HepG2 (cell line): Measurements from ENCODE around the gene HSD3B7. TPM values are rescaled to one million over a fixed set of nuclear protein-coding genes. Genes with fewer than 3 reads are reported as not detected.

Experiments used
- ATAD3A ChIP-seq: sonication (generic); formaldehyde crosslinking; IDR thresholded peaks from 2 replicates; pipeline ENCODE4 v1.4.0; 2020; ENCODE audit warnings: missing genetic modification reagents
- DR1 ChIP-seq: sonication (generic); formaldehyde crosslinking; IDR thresholded peaks from 2 replicates; pipeline ENCODE4 v1.8.0; 2021; ENCODE audit warnings: mild to moderate bottlenecking, missing genetic modification reagents, inconsistent platforms
- FIP1L1 ChIP-seq: fragments of 200-400 bp; formaldehyde crosslinking; IDR thresholded peaks from 2 replicates; pipeline ENCODE4 v1.6.1; 2018; ENCODE audit warnings: low read depth, mild to moderate bottlenecking, low read length, moderate library complexity, borderline replicate concordance; ENCODE audit not compliant: insufficient read depth
- FOXC1 ChIP-seq: sonication (generic); formaldehyde crosslinking; IDR thresholded peaks from 2 replicates; pipeline ENCODE4 v1.8.0; 2022; ENCODE audit warnings: mild to moderate bottlenecking, missing genetic modification reagents, borderline replicate concordance
- JUN ChIP-seq: sonication (generic); formaldehyde crosslinking; IDR thresholded peaks from 2 replicates; pipeline ENCODE4 v1.4.0; 2020; ENCODE audit warnings: mild to moderate bottlenecking, missing genetic modification reagents
- MTERF4 ChIP-seq: sonication (generic); formaldehyde crosslinking; IDR thresholded peaks from 2 replicates; pipeline ENCODE4 v1.8.0; 2023; ENCODE audit warnings: mild to moderate bottlenecking, missing genetic modification reagents
- PHF20 ChIP-seq: sonication (generic); formaldehyde crosslinking; IDR thresholded peaks from 2 replicates; pipeline ENCODE4 v1.5.0; 2020; ENCODE audit warnings: mild to moderate bottlenecking, missing genetic modification reagents
- SRSF9 ChIP-seq: fragments of 200-400 bp; formaldehyde crosslinking; IDR thresholded peaks from 2 replicates; pipeline ENCODE4 v1.6.1; 2018; ENCODE audit warnings: borderline replicate concordance, mild to moderate bottlenecking, low read depth, low read length; ENCODE audit not compliant: insufficient read depth, poor library complexity, severe bottlenecking
- YEATS2 ChIP-seq: sonication (generic); formaldehyde crosslinking; IDR thresholded peaks from 2 replicates; pipeline ENCODE4 v1.4.0; 2020; ENCODE audit warnings: missing genetic modification reagents, borderline replicate concordance
- ZBTB38 ChIP-seq: sonication (generic); formaldehyde crosslinking; IDR thresholded peaks from 2 replicates; pipeline ENCODE4 v1.5.1; 2020; ENCODE audit warnings: mild to moderate bottlenecking, missing genetic modification reagents
- ZNF138 ChIP-seq: sonication (generic); formaldehyde crosslinking; IDR thresholded peaks from 2 replicates; pipeline ENCODE4 v1.5.0; 2020; ENCODE audit warnings: mild to moderate bottlenecking, low read depth, missing genetic modification reagents
- ZNF335 ChIP-seq: sonication (generic); formaldehyde crosslinking; IDR thresholded peaks from 2 replicates; pipeline ENCODE4 v1.4.0; 2020; ENCODE audit warnings: missing genetic modification reagents
- ZNF432 ChIP-seq: sonication (generic); formaldehyde crosslinking; IDR thresholded peaks from 2 replicates; pipeline ENCODE4 v1.5.0; 2020; ENCODE audit warnings: missing genetic modification reagents, mild to moderate bottlenecking, borderline replicate concordance
- ZNF589 ChIP-seq: sonication (generic); formaldehyde crosslinking; conservative IDR thresholded peaks from 2 replicates; pipeline ENCODE4 v1.8.0; 2022; ENCODE audit warnings: mild to moderate bottlenecking, moderate library complexity, missing genetic modification reagents
- ZNF629 ChIP-seq: sonication (generic); formaldehyde crosslinking; conservative IDR thresholded peaks from 2 replicates; pipeline ENCODE4 v1.5.0; 2020; ENCODE audit warnings: missing genetic modification reagents
- ZNF720 ChIP-seq: sonication (generic); formaldehyde crosslinking; IDR thresholded peaks from 2 replicates; pipeline ENCODE4 v1.4.0; 2020; ENCODE audit warnings: missing genetic modification reagents
- ZNF816 ChIP-seq: sonication (generic); formaldehyde crosslinking; IDR thresholded peaks from 2 replicates; pipeline ENCODE4 v1.8.0; 2022; ENCODE audit warnings: missing genetic modification reagents, mild to moderate bottlenecking, borderline replicate concordance
- polyA plus RNA-seq, 8 experiments: library from polyadenylated mRNA; depleted of rRNA in 3 of 8; stranded (reverse) in 7 of 8; unstranded in 1 of 8; fragments of >200 nt; fragmentation: Illumina TruSeq in 4 of 8; extraction: Trizol in 4 of 8; gene quantifications; 2 replicates each; pipeline versions ENCODE4 v1.2.1 to v1.2.3, GENCODE V29; 2011 to 2016; ENCODE audit warnings: low read depth in 4 of 8, missing spikeins in 1 of 8, mixed read lengths in 1 of 8; ENCODE audit not compliant: insufficient read depth in 1 of 8
- total RNA-seq, 5 experiments: library from RNA; depleted of rRNA; stranded (reverse); fragments of >200 nt; fragmentation: Illumina TruSeq; extraction: Trizol; gene quantifications; 2 replicates each; pipeline ENCODE4 v1.2.3, GENCODE V29; 2016; ENCODE audit warnings: low read depth in 1 of 5
- TF ChIP-seq, protein P1 (sequence below): sonication (generic); formaldehyde crosslinking; IDR thresholded peaks from 2 replicates; pipeline ENCODE4 v1.4.0; 2020; ENCODE audit warnings: missing genetic modification reagents, borderline replicate concordance
- TF ChIP-seq, protein P2 (sequence below): sonication (generic); formaldehyde crosslinking; conservative IDR thresholded peaks from 2 replicates; pipeline ENCODE4 v1.5.0; 2020; ENCODE audit warnings: missing genetic modification reagents
- TF ChIP-seq, protein P3 (sequence below): sonication (generic); formaldehyde crosslinking; IDR thresholded peaks from 2 replicates; pipeline ENCODE4 v1.4.0; 2020; ENCODE audit warnings: missing genetic modification reagents

HSD3B7 gene
- total and polyA plus RNA-seq, 2 of the 13 experiments (the other 11 are each of a cell fraction or from before 2014, with no cell fraction given), result 32.9 to 69.7 TPM

DNA sequence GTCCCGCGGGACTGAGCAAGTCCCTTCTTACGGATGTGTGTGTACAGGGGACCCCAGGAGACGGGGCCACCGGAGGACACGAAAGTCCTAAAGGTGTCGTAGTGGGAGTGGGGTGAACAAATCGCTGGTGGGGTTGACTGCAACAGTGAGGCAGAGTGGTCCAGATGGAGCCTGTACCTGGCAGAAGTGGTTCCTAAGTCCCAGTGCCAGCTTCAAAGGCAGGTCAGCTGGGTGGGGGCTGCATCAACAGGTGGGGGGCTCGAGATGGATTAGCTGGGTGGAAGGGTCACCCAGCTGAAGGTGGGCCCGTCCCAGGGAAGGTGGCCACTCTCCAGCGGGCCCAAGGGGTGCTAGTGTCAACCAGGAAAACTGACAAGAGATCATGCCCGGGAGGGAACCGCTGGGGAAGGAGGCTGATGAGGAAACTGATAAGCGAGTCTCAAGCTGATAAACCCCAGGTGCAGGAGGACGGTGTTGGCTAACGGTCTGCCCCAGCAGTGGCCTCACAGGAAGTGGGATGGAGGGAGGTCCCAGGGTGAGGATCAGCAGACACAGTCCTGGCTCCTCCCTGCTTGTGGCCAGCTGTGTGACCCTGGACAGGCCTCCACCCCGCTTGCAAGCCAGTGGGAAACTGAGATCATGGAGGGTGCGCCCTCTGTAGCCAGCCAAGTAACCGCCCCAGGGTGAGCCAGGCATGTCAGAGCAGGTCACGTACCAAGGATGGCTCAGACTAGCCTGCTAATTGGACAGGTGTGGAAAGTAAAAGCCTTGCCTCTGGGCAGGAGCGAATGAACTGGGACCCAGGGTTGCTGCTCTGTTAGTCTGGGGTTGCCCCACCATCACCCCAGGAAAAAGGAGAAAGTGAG, 35.1 kb upstream of the HSD3B7 start (continued):
- TF ChIP-seq, protein P1, sequence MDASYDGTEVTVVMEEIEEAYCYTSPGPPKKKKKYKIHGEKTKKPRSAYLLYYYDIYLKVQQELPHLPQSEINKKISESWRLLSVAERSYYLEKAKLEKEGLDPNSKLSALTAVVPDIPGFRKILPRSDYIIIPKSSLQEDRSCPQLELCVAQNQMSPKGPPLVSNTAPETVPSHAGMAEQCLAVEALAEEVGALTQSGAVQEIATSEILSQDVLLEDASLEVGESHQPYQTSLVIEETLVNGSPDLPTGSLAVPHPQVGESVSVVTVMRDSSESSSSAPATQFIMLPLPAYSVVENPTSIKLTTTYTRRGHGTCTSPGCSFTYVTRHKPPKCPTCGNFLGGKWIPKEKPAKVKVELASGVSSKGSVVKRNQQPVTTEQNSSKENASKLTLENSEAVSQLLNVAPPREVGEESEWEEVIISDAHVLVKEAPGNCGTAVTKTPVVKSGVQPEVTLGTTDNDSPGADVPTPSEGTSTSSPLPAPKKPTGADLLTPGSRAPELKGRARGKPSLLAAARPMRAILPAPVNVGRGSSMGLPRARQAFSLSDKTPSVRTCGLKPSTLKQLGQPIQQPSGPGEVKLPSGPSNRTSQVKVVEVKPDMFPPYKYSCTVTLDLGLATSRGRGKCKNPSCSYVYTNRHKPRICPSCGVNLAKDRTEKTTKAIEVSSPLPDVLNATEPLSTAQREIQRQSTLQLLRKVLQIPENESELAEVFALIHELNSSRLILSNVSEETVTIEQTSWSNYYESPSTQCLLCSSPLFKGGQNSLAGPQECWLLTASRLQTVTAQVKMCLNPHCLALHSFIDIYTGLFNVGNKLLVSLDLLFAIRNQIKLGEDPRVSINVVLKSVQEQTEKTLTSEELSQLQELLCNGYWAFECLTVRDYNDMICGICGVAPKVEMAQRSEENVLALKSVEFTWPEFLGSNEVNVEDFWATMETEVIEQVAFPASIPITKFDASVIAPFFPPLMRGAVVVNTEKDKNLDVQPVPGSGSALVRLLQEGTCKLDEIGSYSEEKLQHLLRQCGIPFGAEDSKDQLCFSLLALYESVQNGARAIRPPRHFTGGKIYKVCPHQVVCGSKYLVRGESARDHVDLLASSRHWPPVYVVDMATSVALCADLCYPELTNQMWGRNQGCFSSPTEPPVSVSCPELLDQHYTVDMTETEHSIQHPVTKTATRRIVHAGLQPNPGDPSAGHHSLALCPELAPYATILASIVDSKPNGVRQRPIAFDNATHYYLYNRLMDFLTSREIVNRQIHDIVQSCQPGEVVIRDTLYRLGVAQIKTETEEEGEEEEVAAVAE, result peak; percentile 95
- TF ChIP-seq, protein P2, sequence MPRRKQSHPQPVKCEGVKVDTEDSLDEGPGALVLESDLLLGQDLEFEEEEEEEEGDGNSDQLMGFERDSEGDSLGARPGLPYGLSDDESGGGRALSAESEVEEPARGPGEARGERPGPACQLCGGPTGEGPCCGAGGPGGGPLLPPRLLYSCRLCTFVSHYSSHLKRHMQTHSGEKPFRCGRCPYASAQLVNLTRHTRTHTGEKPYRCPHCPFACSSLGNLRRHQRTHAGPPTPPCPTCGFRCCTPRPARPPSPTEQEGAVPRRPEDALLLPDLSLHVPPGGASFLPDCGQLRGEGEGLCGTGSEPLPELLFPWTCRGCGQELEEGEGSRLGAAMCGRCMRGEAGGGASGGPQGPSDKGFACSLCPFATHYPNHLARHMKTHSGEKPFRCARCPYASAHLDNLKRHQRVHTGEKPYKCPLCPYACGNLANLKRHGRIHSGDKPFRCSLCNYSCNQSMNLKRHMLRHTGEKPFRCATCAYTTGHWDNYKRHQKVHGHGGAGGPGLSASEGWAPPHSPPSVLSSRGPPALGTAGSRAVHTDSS (CRISPR knock-in tag), result no peak; the same call in 1 of the 2 replicates
- TF ChIP-seq ZNF816 (peak; percentile 63; the same call in 1 of the 2 replicates), ZBTB38 (peak; percentile 96), SRSF9 (no peak), PHF20 (CRISPR knock-in tag) (peak; percentile 78), ZNF335 (peak; percentile 94), JUN (CRISPR knock-in tag) (0 out of 2 replicates have a peak, but pooled peaks have one; percentile 70), FOXC1 (CRISPR knock-in tag) (peak; percentile 90), ZNF629 (CRISPR knock-in tag) (no peak; the same call in 1 of the 2 replicates), ATAD3A (no peak), ZNF432 (CRISPR knock-in tag) (peak; percentile 18; the same call in 1 of the 2 replicates), FIP1L1 (0 out of 2 replicates have a peak, but pooled peaks have one; percentile 76), ZNF138 (peak; percentile 83), YEATS2 (CRISPR knock-in tag) (peak; percentile 83; the same call in 1 of the 2 replicates), ZNF589 (CRISPR knock-in tag) (peak; percentile 86; the same call in 1 of the 2 replicates), ZNF720 (CRISPR knock-in tag) (no peak), MTERF4 (CRISPR knock-in tag) (no peak; the same call in 1 of the 2 replicates), DR1 (CRISPR knock-in tag) (peak; percentile 61; the same call in 1 of the 2 replicates)
- TF ChIP-seq, protein P3, sequence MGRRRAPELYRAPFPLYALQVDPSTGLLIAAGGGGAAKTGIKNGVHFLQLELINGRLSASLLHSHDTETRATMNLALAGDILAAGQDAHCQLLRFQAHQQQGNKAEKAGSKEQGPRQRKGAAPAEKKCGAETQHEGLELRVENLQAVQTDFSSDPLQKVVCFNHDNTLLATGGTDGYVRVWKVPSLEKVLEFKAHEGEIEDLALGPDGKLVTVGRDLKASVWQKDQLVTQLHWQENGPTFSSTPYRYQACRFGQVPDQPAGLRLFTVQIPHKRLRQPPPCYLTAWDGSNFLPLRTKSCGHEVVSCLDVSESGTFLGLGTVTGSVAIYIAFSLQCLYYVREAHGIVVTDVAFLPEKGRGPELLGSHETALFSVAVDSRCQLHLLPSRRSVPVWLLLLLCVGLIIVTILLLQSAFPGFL (CRISPR knock-in tag), result no peak
